GM23338 (cell line): Measurements from ENCODE around the gene SLC22A4. TPM values are rescaled to one million over a fixed set of nuclear protein-coding genes. Genes with fewer than 3 reads are reported as not detected.
A peak's percentile ranks its signal among the peaks of the same experiment; 100 is the strongest.

ENCODE experiments used
- ATAC-seq: fragments of 200-7000 bp; cut with Tn5 transposase; 3 replicates; pipeline ENCODE4 v1.9.1; 2020
- DNase-seq: peaks from one replicate; pipeline ENCODE4 v3.0.0-alpha.2; 2015; ENCODE audit warnings: low spot score
- H2AFZ ChIP-seq: fragments of 200-600 bp; sonication (generic); 2 replicates; pipeline ENCODE4 v1.8.0; 2016; ENCODE audit warnings: antibody characterized with exemption, mild to moderate bottlenecking, moderate library complexity
- H3F3A ChIP-seq: fragments of 200-600 bp; sonication (generic); replicated peaks from 2 replicates; pipeline ENCODE4 v1.8.0; 2017; ENCODE audit warnings: antibody characterized with exemption, mixed run types, low read depth
- H3K27ac ChIP-seq: fragments of 200-600 bp; sonication (generic); 2 replicates; pipeline ENCODE4 v1.6.1; 2016; ENCODE audit warnings: low read depth
- H3K27me3 ChIP-seq: fragments of 200-600 bp; sonication (generic); 2 replicates; pipeline ENCODE4 v1.8.0; 2016; ENCODE audit warnings: mild to moderate bottlenecking, mixed run types, moderate library complexity; ENCODE audit not compliant: insufficient read depth
- H3K36me3 ChIP-seq: fragments of 200-600 bp; sonication (generic); 2 replicates; pipeline ENCODE4 v1.8.0; 2016; ENCODE audit warnings: mild to moderate bottlenecking; ENCODE audit not compliant: insufficient read depth
- H3K4me1 ChIP-seq: fragments of 200-600 bp; sonication (generic); 2 replicates; pipeline ENCODE4 v1.8.0; 2016; ENCODE audit warnings: mild to moderate bottlenecking, moderate library complexity; ENCODE audit not compliant: insufficient read depth
- H3K4me2 ChIP-seq: fragments of 200-600 bp; sonication (generic); 2 replicates; pipeline ENCODE4 v1.7.1; 2017; ENCODE audit warnings: mixed run types
- H3K4me3 ChIP-seq: fragments of 200-600 bp; sonication (generic); 2 replicates; pipeline ENCODE4 v1.6.1; 2016; ENCODE audit warnings: mixed run types
- H3K79me2 ChIP-seq: fragments of 200-600 bp; sonication (generic); replicated peaks from 2 replicates; pipeline ENCODE4 v1.8.0; 2017; ENCODE audit warnings: mild to moderate bottlenecking; ENCODE audit not compliant: insufficient read depth
- H3K9me2 ChIP-seq: fragments of 200-600 bp; sonication (generic); 2 replicates; pipeline ENCODE4 v1.8.0; 2017; ENCODE audit not compliant: insufficient read depth
- H4K20me1 ChIP-seq: fragments of 200-600 bp; sonication (generic); replicated peaks from 2 replicates; pipeline ENCODE4 v1.8.0; 2017; ENCODE audit warnings: mild to moderate bottlenecking; ENCODE audit not compliant: insufficient read depth
- H3K27ac Mint-ChIP-seq: 2 replicates; pipeline ENCODE4 v1.8.0; 2020; ENCODE audit warnings: inconsistent platforms, mild to moderate bottlenecking, moderate library complexity, mixed read lengths
- H3K27me3 Mint-ChIP-seq: 3 replicates; pipeline ENCODE4 v1.8.0; 2022; ENCODE audit warnings: low read depth, mild to moderate bottlenecking, moderate library complexity, mixed read lengths, inconsistent platforms; ENCODE audit not compliant: insufficient read depth, poor library complexity
- H3K36me3 Mint-ChIP-seq: 3 replicates; pipeline ENCODE4 v1.8.0; 2021; ENCODE audit warnings: low read depth, mild to moderate bottlenecking, inconsistent platforms, moderate library complexity, mixed read lengths
- H3K4me1 Mint-ChIP-seq: 3 replicates; pipeline ENCODE4 v1.8.0; 2020; ENCODE audit warnings: mild to moderate bottlenecking, inconsistent platforms, mixed read lengths
- H3K4me3 Mint-ChIP-seq: 3 replicates; pipeline ENCODE4 v1.8.0; 2021; ENCODE audit warnings: moderate library complexity, mild to moderate bottlenecking, inconsistent platforms, mixed read lengths
- H3K9me3 Mint-ChIP-seq: 3 replicates; pipeline ENCODE4 v1.8.0; 2020; ENCODE audit warnings: moderate library complexity, mild to moderate bottlenecking, inconsistent platforms, mixed read lengths
- CREB1 ChIP-seq: fragments of 250-450 bp; sonication (Bioruptor Pico); IDR thresholded peaks from 2 replicates; pipeline ENCODE4 v1.5.0; 2020; ENCODE audit warnings: low read depth, mild to moderate bottlenecking, moderate library complexity
- EZH2 ChIP-seq: fragments of 200-600 bp; sonication (generic); IDR thresholded peaks from one replicate; pipeline ENCODE4 v1.8.0; 2017; ENCODE audit warnings: antibody characterized with exemption, mild to moderate bottlenecking, low read depth; ENCODE audit not compliant: unreplicated experiment
- EZH2phosphoT487 ChIP-seq: fragments of 200-600 bp; sonication (generic); IDR thresholded peaks from one replicate; pipeline ENCODE4 v1.8.1; 2018; ENCODE audit warnings: antibody characterized with exemption; ENCODE audit not compliant: unreplicated experiment
- JUNB ChIP-seq: IDR thresholded peaks from one replicate; pipeline ENCODE4 v1.6.1; 2016; ENCODE audit warnings: antibody characterized with exemption; ENCODE audit not compliant: unreplicated experiment
- NANOG ChIP-seq: IDR thresholded peaks from 2 replicates; pipeline ENCODE4 v1.6.1; 2016; ENCODE audit warnings: antibody characterized with exemption, borderline replicate concordance
- POLR2AphosphoS5 ChIP-seq: IDR thresholded peaks from 2 replicates; pipeline ENCODE4 v1.6.1; 2016; ENCODE audit warnings: antibody characterized with exemption, low read depth
- STAT1 ChIP-seq: IDR thresholded peaks from one replicate; pipeline ENCODE4 v1.6.1; 2016; ENCODE audit warnings: antibody characterized with exemption; ENCODE audit not compliant: unreplicated experiment
- ZNF114 ChIP-seq: fragments of 250-450 bp; sonication (Bioruptor Pico); IDR thresholded peaks from 2 replicates; pipeline ENCODE4 v1.5.0; 2020; ENCODE audit warnings: mild to moderate bottlenecking, moderate library complexity
- ZNF331 ChIP-seq: fragments of 250-450 bp; sonication (Bioruptor Pico); IDR thresholded peaks from 2 replicates; pipeline ENCODE4 v1.5.0; 2020; ENCODE audit warnings: low read depth, mild to moderate bottlenecking, moderate library complexity
- polyA plus RNA-seq: library from polyadenylated mRNA; unstranded; fragments of >200 nt; fragmentation: Nextera tagmentation; extraction: Ambion mirVana; gene quantifications from 2 replicates; pipeline ENCODE4 v1.2.1, GENCODE V29; 2016
- total RNA-seq: library from RNA; depleted of rRNA; stranded (reverse); fragments of >200 nt; shearing (Covaris generic); gene quantifications from 2 replicates; pipeline ENCODE4 v1.2.3, GENCODE V29; 2014
- TF ChIP-seq, protein P1 (sequence below): IDR thresholded peaks from one replicate; pipeline ENCODE4 v1.6.1; 2018; ENCODE audit warnings: antibody characterized with exemption; ENCODE audit not compliant: unreplicated experiment
- TF ChIP-seq, protein P2 (sequence below): IDR thresholded peaks from 2 replicates; pipeline ENCODE4 v1.6.1; 2016; ENCODE audit warnings: antibody characterized with exemption
- TF ChIP-seq, protein P3 (sequence below): fragments of 250-450 bp; sonication (Bioruptor Pico); IDR thresholded peaks from 2 replicates; pipeline ENCODE4 v1.5.0; 2020; ENCODE audit warnings: mild to moderate bottlenecking, moderate library complexity
- TF ChIP-seq, protein P4 (sequence below), 2 experiments: fragments of 200-600 bp in 1 of 2; sonication (generic) in 1 of 2; conservative IDR thresholded peaks; 2 replicates each; pipeline versions ENCODE4 v1.5.1 to v1.6.1; 2016 to 2017; ENCODE audit warnings: antibody characterized with exemption in 2 of 2, low read depth in 2 of 2, mild to moderate bottlenecking in 2 of 2, moderate library complexity in 1 of 2

SLC22A4 gene
- total and polyA plus RNA-seq, 2 experiments from 2014 or later, result 0.28 to 0.40 TPM

DNA sequence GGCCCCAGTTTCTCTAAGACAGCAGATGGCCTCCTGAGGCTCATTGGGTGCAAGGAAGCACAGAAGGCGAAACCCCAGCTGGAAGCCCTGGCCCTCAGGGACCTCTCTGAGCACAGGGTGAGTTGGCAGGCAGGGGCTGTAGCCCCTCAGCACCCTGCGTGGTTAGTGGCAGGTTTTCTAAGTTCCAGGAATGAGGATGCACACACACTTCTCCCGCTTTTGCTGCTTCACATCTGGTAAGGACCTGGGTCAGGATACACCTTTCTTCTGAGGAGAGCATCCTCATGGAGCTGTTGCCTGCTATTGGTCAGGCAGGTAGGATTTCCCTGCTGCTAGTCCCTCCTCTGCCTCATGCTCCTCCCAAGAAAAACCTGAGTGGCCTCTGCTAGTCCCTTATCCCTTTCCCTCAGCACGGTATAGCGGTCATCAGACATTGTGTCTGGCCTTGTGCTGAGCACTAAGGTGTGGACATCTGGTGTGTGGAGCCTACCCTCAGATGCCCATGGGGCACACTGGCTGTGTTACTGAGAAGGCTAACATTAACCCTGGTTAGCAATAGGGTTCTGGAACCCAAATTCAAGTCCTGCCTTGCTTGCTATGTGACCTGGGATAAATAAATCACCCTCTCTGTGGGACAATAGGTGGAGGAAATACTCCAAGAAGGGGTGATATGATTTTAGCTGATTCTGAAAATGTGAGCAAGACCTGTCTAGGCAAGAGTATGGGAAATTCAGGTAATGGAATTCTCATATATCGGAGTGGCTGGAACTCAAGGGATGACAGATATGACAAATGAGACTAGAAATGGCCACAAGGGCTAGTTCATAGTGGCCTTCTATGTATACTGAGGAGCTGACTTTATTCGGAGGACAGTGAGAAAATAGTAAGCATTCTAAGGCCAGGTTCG, 1.6 kb downstream of the SLC22A4 start:
- Mint-ChIP-seq H3K27ac (no peak overlapping the region), H3K27me3 (peaks cover 19% of the 10 kb centered on the region), H3K9me3 (no peaks in the 10 kb centered on the region), H3K36me3 (no peaks in the 10 kb centered on the region), H3K4me3 (peak overlapping the region; percentile 90; the same call in 2 of the 3 replicates), H3K4me1 (peaks cover 7% of the 10 kb centered on the region; the same call in 2 of the 3 replicates)
- no peaks in the 10 kb centered on the region for H3K79me2 ChIP-seq
- H3K4me3 ChIP-seq, result peak overlapping the region; percentile 90
- ATAC-seq, result no peak
- H3K36me3 ChIP-seq, result no peaks in the 10 kb centered on the region
- peaks cover 14% of the 10 kb centered on the region for H3K4me1 ChIP-seq
- H3K9me2 ChIP-seq, result no peaks in the 10 kb centered on the region
- no peaks in the 10 kb centered on the region for H4K20me1 ChIP-seq
- TF ChIP-seq, protein P1, sequence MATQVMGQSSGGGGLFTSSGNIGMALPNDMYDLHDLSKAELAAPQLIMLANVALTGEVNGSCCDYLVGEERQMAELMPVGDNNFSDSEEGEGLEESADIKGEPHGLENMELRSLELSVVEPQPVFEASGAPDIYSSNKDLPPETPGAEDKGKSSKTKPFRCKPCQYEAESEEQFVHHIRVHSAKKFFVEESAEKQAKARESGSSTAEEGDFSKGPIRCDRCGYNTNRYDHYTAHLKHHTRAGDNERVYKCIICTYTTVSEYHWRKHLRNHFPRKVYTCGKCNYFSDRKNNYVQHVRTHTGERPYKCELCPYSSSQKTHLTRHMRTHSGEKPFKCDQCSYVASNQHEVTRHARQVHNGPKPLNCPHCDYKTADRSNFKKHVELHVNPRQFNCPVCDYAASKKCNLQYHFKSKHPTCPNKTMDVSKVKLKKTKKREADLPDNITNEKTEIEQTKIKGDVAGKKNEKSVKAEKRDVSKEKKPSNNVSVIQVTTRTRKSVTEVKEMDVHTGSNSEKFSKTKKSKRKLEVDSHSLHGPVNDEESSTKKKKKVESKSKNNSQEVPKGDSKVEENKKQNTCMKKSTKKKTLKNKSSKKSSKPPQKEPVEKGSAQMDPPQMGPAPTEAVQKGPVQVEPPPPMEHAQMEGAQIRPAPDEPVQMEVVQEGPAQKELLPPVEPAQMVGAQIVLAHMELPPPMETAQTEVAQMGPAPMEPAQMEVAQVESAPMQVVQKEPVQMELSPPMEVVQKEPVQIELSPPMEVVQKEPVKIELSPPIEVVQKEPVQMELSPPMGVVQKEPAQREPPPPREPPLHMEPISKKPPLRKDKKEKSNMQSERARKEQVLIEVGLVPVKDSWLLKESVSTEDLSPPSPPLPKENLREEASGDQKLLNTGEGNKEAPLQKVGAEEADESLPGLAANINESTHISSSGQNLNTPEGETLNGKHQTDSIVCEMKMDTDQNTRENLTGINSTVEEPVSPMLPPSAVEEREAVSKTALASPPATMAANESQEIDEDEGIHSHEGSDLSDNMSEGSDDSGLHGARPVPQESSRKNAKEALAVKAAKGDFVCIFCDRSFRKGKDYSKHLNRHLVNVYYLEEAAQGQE, result no peak
- TF ChIP-seq, protein P2, sequence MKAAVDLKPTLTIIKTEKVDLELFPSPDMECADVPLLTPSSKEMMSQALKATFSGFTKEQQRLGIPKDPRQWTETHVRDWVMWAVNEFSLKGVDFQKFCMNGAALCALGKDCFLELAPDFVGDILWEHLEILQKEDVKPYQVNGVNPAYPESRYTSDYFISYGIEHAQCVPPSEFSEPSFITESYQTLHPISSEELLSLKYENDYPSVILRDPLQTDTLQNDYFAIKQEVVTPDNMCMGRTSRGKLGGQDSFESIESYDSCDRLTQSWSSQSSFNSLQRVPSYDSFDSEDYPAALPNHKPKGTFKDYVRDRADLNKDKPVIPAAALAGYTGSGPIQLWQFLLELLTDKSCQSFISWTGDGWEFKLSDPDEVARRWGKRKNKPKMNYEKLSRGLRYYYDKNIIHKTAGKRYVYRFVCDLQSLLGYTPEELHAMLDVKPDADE, result no peak
- TF ChIP-seq NANOG (no peak), CREB1 (CRISPR knock-in tag) (no peak), EZH2phosphoT487 (no peak), STAT1 (no peak), ZNF114 (no peak), ZNF331 (CRISPR knock-in tag) (no peak), POLR2AphosphoS5 (no peak), JUNB (no peak), EZH2 (no peak)
- TF ChIP-seq, protein P3, sequence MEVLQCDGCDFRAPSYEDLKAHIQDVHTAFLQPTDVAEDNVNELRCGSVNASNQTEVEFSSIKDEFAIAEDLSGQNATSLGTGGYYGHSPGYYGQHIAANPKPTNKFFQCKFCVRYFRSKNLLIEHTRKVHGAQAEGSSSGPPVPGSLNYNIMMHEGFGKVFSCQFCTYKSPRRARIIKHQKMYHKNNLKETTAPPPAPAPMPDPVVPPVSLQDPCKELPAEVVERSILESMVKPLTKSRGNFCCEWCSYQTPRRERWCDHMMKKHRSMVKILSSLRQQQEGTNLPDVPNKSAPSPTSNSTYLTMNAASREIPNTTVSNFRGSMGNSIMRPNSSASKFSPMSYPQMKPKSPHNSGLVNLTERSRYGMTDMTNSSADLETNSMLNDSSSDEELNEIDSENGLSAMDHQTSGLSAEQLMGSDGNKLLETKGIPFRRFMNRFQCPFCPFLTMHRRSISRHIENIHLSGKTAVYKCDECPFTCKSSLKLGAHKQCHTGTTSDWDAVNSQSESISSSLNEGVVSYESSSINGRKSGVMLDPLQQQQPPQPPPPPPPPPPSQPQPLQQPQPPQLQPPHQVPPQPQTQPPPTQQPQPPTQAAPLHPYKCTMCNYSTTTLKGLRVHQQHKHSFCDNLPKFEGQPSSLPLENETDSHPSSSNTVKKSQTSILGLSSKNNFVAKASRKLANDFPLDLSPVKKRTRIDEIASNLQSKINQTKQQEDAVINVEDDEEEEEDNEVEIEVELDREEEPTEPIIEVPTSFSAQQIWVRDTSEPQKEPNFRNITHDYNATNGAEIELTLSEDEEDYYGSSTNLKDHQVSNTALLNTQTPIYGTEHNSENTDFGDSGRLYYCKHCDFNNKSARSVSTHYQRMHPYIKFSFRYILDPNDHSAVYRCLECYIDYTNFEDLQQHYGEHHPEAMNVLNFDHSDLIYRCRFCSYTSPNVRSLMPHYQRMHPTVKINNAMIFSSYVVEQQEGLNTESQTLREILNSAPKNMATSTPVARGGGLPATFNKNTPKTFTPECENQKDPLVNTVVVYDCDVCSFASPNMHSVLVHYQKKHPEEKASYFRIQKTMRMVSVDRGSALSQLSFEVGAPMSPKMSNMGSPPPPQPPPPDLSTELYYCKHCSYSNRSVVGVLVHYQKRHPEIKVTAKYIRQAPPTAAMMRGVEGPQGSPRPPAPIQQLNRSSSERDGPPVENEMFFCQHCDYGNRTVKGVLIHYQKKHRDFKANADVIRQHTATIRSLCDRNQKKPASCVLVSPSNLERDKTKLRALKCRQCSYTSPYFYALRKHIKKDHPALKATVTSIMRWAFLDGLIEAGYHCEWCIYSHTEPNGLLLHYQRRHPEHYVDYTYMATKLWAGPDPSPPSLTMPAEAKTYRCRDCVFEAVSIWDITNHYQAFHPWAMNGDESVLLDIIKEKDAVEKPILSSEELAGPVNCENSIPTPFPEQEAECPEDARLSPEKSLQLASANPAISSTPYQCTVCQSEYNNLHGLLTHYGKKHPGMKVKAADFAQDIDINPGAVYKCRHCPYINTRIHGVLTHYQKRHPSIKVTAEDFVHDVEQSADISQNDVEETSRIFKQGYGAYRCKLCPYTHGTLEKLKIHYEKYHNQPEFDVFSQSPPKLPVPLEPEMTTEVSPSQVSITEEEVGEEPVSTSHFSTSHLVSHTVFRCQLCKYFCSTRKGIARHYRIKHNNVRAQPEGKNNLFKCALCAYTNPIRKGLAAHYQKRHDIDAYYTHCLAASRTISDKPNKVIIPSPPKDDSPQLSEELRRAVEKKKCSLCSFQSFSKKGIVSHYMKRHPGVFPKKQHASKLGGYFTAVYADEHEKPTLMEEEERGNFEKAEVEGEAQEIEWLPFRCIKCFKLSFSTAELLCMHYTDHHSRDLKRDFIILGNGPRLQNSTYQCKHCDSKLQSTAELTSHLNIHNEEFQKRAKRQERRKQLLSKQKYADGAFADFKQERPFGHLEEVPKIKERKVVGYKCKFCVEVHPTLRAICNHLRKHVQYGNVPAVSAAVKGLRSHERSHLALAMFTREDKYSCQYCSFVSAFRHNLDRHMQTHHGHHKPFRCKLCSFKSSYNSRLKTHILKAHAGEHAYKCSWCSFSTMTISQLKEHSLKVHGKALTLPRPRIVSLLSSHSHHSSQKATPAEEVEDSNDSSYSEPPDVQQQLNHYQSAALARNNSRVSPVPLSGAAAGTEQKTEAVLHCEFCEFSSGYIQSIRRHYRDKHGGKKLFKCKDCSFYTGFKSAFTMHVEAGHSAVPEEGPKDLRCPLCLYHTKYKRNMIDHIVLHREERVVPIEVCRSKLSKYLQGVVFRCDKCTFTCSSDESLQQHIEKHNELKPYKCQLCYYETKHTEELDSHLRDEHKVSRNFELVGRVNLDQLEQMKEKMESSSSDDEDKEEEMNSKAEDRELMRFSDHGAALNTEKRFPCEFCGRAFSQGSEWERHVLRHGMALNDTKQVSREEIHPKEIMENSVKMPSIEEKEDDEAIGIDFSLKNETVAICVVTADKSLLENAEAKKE, result no peak
- TF ChIP-seq, protein P4, sequence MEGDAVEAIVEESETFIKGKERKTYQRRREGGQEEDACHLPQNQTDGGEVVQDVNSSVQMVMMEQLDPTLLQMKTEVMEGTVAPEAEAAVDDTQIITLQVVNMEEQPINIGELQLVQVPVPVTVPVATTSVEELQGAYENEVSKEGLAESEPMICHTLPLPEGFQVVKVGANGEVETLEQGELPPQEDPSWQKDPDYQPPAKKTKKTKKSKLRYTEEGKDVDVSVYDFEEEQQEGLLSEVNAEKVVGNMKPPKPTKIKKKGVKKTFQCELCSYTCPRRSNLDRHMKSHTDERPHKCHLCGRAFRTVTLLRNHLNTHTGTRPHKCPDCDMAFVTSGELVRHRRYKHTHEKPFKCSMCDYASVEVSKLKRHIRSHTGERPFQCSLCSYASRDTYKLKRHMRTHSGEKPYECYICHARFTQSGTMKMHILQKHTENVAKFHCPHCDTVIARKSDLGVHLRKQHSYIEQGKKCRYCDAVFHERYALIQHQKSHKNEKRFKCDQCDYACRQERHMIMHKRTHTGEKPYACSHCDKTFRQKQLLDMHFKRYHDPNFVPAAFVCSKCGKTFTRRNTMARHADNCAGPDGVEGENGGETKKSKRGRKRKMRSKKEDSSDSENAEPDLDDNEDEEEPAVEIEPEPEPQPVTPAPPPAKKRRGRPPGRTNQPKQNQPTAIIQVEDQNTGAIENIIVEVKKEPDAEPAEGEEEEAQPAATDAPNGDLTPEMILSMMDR (conservative IDR thresholded peaks at IDR 0.05; ENCODE audit: low read depth in 2 of 2), result no peak
- H3K27ac ChIP-seq, result no peak overlapping the region
- peak overlapping the region; percentile 99; the same call in 1 of the 2 replicates for H2AFZ ChIP-seq
- peaks cover 24% of the 10 kb centered on the region for H3K27me3 ChIP-seq
- peaks cover 3% of the 10 kb centered on the region; the same call in 1 of the 2 replicates for H3F3A ChIP-seq
- DNase-seq, result no peak
- peak overlapping the region; percentile 95 for H3K4me2 ChIP-seq
